ENCODE data around the gene CD81. TPM values are rescaled to one million over a fixed set of nuclear protein-coding genes. Genes with fewer than 3 reads are reported as not detected.

The CD81 gene
- total RNA-seq, 1 experiment from 2014 or later: 237 TPM

DNA sequence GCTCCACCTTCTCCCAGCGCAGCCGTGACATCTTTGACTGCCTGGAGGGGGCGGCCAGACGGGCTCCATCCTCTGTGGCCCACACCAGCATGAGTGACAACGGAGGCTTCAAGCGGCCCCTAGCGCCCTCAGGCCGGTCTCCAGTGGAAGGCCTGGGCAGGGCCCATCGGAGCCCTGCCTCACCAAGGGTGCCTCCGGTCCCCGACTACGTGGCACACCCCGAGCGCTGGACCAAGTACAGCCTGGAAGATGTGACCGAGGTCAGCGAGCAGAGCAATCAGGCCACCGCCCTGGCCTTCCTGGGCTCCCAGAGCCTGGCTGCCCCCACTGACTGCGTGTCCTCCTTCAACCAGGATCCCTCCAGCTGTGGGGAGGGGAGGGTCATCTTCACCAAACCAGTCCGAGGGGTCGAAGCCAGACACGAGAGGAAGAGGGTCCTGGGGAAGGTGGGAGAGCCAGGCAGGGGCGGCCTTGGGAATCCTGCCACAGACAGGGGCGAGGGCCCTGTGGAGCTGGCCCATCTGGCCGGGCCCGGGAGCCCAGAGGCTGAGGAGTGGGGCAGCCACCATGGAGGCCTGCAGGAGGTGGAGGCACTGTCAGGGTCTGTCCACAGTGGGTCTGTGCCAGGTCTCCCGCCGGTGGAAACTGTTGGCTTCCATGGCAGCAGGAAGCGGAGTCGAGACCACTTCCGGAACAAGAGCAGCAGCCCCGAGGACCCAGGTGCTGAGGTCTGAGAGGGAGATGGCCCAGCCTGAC lies 26.0 kb downstream of the CD81 start (continued):
- TF ChIP-seq, protein P1, sequence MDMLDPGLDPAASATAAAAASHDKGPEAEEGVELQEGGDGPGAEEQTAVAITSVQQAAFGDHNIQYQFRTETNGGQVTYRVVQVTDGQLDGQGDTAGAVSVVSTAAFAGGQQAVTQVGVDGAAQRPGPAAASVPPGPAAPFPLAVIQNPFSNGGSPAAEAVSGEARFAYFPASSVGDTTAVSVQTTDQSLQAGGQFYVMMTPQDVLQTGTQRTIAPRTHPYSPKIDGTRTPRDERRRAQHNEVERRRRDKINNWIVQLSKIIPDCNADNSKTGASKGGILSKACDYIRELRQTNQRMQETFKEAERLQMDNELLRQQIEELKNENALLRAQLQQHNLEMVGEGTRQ (CRISPR knock-in tag; IDR thresholded peaks at IDR 0.05): no peak

DNA sequence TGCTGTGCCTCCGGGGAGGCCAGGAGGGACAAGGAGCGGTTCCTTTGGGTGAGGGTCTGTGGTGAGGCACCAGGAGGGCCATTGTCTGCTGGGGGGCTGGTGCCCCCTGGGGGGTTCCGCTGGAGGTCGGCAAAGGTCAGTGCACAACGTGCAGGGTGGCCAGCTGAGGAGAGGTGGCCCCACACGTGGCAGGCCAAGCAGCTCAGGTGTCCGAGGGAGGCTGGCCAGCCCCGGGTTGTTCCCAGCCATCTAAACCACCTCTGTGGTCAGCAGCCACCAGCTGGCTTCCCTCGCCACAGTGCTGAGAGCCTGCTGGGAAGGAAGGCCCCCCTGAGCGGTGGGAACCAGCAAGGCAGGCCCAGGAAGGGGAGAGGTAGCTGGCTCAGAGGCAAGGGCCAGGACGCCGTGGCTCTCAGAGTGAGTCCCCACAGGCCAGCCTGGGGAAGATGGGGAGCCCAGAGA lies 27.7 kb downstream of the CD81 start:
- no peak for DNase-seq (ENCODE audit: low spot score)
- H3K27ac Mint-ChIP-seq: no peak overlapping the region

DNA sequence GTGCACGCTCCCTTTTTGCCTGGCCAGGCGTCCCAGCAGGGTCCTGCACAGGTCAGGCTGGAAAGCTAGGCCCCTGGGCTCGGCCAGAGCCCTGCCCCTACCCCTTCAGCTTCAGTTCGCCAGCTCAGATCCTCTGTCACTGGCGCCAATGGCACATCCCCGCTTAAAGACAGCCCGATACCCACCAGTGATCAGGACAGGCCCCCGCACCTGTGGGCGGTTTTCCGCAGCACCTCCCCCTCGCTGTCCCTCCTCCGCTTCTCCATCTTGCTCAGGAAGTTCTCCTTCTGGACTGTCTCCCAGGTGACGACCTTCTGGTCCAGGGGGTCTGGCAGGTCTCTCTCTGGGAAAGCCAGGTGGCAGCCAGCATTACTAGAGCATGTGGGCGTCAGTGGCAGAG lies 29.3 kb downstream of the CD81 start:
- Mint-ChIP-seq H3K4me1 (peaks cover 1% of the 10 kb centered on the region; the same call in 1 of the 2 replicates), H3K36me3 (peaks cover 7% of the 10 kb centered on the region; the same call in 1 of the 2 replicates), H3K27ac (no peak overlapping the region), H3K9me3 (no peaks in the 10 kb centered on the region), H3K27me3 (ENCODE audit: low read depth) (no peaks in the 10 kb centered on the region), H3K4me3 (no peak overlapping the region)
- no peak for DNase-seq (ENCODE audit: low spot score)
- ATAC-seq: no peak
- TF ChIP-seq, protein P2, sequence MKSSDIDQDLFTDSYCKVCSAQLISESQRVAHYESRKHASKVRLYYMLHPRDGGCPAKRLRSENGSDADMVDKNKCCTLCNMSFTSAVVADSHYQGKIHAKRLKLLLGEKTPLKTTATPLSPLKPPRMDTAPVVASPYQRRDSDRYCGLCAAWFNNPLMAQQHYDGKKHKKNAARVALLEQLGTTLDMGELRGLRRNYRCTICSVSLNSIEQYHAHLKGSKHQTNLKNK (CRISPR knock-in tag; IDR thresholded peaks at IDR 0.05): no peak
- no peak for TF ChIP-seq RORB (CRISPR knock-in tag; IDR thresholded peaks at IDR 0.05)
- TF ChIP-seq, protein P3, sequence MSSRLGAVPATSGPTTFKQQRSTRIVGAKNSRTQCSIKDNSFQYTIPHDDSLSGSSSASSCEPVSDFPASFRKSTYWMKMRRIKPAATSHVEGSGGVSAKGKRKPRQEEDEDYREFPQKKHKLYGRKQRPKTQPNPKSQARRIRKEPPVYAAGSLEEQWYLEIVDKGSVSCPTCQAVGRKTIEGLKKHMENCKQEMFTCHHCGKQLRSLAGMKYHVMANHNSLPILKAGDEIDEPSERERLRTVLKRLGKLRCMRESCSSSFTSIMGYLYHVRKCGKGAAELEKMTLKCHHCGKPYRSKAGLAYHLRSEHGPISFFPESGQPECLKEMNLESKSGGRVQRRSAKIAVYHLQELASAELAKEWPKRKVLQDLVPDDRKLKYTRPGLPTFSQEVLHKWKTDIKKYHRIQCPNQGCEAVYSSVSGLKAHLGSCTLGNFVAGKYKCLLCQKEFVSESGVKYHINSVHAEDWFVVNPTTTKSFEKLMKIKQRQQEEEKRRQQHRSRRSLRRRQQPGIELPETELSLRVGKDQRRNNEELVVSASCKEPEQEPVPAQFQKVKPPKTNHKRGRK (CRISPR knock-in tag; IDR thresholded peaks at IDR 0.05; ENCODE audit: borderline replicate concordance): no peak
- TF ChIP-seq, protein P4, sequence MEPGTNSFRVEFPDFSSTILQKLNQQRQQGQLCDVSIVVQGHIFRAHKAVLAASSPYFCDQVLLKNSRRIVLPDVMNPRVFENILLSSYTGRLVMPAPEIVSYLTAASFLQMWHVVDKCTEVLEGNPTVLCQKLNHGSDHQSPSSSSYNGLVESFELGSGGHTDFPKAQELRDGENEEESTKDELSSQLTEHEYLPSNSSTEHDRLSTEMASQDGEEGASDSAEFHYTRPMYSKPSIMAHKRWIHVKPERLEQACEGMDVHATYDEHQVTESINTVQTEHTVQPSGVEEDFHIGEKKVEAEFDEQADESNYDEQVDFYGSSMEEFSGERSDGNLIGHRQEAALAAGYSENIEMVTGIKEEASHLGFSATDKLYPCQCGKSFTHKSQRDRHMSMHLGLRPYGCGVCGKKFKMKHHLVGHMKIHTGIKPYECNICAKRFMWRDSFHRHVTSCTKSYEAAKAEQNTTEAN (CRISPR knock-in tag; IDR thresholded peaks at IDR 0.05): no peak
- TF ChIP-seq, protein P5, sequence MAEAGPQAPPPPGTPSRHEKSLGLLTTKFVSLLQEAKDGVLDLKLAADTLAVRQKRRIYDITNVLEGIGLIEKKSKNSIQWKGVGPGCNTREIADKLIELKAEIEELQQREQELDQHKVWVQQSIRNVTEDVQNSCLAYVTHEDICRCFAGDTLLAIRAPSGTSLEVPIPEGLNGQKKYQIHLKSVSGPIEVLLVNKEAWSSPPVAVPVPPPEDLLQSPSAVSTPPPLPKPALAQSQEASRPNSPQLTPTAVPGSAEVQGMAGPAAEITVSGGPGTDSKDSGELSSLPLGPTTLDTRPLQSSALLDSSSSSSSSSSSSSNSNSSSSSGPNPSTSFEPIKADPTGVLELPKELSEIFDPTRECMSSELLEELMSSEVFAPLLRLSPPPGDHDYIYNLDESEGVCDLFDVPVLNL (CRISPR knock-in tag; IDR thresholded peaks at IDR 0.05; ENCODE audit: borderline replicate concordance, low read depth): no peak
- no peak for TF ChIP-seq SP1 (CRISPR knock-in tag; conservative IDR thresholded peaks at IDR 0.05)
- TF ChIP-seq NR3C1 (CRISPR knock-in tag; conservative IDR thresholded peaks at IDR 0.05; ENCODE audit: low read depth): no peak
- TF ChIP-seq ZNF121 (CRISPR knock-in tag; IDR thresholded peaks at IDR 0.05): no peak
- TF ChIP-seq PRRX2 (CRISPR knock-in tag; IDR thresholded peaks at IDR 0.05): no peak
- TF ChIP-seq, protein P6, sequence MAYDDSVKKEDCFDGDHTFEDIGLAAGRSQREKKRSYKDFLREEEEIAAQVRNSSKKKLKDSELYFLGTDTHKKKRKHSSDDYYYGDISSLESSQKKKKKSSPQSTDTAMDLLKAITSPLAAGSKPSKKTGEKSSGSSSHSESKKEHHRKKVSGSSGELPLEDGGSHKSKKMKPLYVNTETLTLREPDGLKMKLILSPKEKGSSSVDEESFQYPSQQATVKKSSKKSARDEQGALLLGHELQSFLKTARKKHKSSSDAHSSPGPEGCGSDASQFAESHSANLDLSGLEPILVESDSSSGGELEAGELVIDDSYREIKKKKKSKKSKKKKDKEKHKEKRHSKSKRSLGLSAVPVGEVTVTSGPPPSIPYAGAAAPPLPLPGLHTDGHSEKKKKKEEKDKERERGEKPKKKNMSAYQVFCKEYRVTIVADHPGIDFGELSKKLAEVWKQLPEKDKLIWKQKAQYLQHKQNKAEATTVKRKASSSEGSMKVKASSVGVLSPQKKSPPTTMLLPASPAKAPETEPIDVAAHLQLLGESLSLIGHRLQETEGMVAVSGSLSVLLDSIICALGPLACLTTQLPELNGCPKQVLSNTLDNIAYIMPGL (CRISPR knock-in tag; IDR thresholded peaks at IDR 0.05): no peak
- ChIA-PET CTCF (interaction anchor here (1.9 kb wide), 1 partner anchor 101 kb away, joined by 5 read pairs; no protein-coding TSS in a partner anchor), POLR2A (no interaction called here)

More for the DNA sequence above, 27.7 kb downstream of the CD81 start:
- H3K36me3 Mint-ChIP-seq: peaks cover 7% of the 10 kb centered on the region; the same call in 1 of the 2 replicates
- CTCF ChIA-PET: interaction anchor here (1.9 to 7.7 kb wide), 2 partner anchors 15 to 99 kb away, joined by 5 to 81 read pairs; no protein-coding TSS in a partner anchor
- ATAC-seq: no peak
- H3K27me3 Mint-ChIP-seq (ENCODE audit: low read depth): no peaks in the 10 kb centered on the region
- H3K9me3 Mint-ChIP-seq: no peaks in the 10 kb centered on the region
- POLR2A ChIA-PET: no interaction called here
- TF ChIP-seq FOXK1 (CRISPR knock-in tag; IDR thresholded peaks at IDR 0.05) (no peak), ZNF396 (CRISPR knock-in tag; IDR thresholded peaks at IDR 0.05; ENCODE audit: borderline replicate concordance) (no peak), FOXP1 (CRISPR knock-in tag; IDR thresholded peaks at IDR 0.05; ENCODE audit: borderline replicate concordance) (0 out of 2 replicates have a peak, but pooled peaks have one; percentile 49)
- TF ChIP-seq, protein P6 (CRISPR knock-in tag; IDR thresholded peaks at IDR 0.05): no peak
- no peak overlapping the region for H3K4me3 Mint-ChIP-seq
- H3K4me1 Mint-ChIP-seq: peaks cover 3% of the 10 kb centered on the region; the same call in 1 of the 2 replicates

Measured in WTC11 (cell line).